ENCODE data around the gene UPB1. TPM values are rescaled to one million over a fixed set of nuclear protein-coding genes. Genes with fewer than 3 reads are reported as not detected.
A peak's percentile ranks its signal among the peaks of the same experiment; 100 is the strongest.

The UPB1 gene
- total and polyA plus RNA-seq, 4 donors: 0.87 to 4.5 (median 3.0) TPM

DNA sequence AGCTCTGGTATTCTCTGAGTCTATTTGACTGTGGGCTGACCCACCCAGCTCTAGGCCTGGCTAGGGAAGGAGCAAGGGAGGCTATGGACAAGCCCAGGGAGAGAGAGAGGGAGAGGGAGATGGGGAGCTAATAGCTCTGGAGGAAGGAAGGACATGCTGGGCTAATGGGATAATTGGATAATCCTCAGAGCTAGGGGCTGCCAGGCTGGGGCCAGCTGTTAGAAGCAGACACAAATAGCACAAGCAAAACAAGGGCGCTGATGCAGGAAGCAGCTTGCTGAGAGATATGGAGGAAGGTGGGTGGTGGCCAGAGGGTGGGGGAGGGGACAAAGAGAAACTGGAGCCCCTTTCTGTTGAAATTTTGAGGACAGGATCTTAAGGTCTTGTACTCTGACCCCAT, 44.5 kb upstream of the UPB1 start:
- 27 to 51% methylated on average over 1 of the region's 1 CpG for WGBS, 2 donors
- Histone ChIP-seq H3K4me3 (no peak overlapping the region), H3K9ac (ENCODE audit: insufficient read depth in 1 of 2, low read length in 2 of 2) (no peak overlapping the region), H3K27ac (ENCODE audit: low read depth in 1 of 2, low read length in 1 of 2) (peak overlapping the region in 1 of 2 donors; percentile 15), H3K36me3 (ENCODE audit: control insufficient read depth in 4 of 4, insufficient read depth in 4 of 4, low read length in 4 of 4) (no peaks in the 10 kb centered on the region), H3K27me3 (ENCODE audit: control insufficient read depth in 3 of 3, insufficient read depth in 3 of 3, low read length in 2 of 3) (no peaks in the 10 kb centered on the region), H3K9me3 (ENCODE audit: control insufficient read depth in 4 of 4, insufficient read depth in 3 of 4, low read length in 3 of 4) (peaks cover 0 to 5% (median 0%) of the 10 kb centered on the region in 4 donors), H3K4me1 (ENCODE audit: control insufficient read depth in 5 of 5, insufficient read depth in 5 of 5, low read length in 5 of 5) (peaks cover 3 to 24% (median 5%) of the 10 kb centered on the region in 5 donors)
- DNase-seq (peak; percentile 73 to 86 (median 81)), ATAC-seq (ENCODE audit: insufficient read depth, low FRiP score) (no peak)
- TF ChIP-seq, protein P1, sequence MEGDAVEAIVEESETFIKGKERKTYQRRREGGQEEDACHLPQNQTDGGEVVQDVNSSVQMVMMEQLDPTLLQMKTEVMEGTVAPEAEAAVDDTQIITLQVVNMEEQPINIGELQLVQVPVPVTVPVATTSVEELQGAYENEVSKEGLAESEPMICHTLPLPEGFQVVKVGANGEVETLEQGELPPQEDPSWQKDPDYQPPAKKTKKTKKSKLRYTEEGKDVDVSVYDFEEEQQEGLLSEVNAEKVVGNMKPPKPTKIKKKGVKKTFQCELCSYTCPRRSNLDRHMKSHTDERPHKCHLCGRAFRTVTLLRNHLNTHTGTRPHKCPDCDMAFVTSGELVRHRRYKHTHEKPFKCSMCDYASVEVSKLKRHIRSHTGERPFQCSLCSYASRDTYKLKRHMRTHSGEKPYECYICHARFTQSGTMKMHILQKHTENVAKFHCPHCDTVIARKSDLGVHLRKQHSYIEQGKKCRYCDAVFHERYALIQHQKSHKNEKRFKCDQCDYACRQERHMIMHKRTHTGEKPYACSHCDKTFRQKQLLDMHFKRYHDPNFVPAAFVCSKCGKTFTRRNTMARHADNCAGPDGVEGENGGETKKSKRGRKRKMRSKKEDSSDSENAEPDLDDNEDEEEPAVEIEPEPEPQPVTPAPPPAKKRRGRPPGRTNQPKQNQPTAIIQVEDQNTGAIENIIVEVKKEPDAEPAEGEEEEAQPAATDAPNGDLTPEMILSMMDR (IDR thresholded peaks at IDR 0.05; ENCODE audit: control extremely low read depth, extremely low read depth): no peak

DNA sequence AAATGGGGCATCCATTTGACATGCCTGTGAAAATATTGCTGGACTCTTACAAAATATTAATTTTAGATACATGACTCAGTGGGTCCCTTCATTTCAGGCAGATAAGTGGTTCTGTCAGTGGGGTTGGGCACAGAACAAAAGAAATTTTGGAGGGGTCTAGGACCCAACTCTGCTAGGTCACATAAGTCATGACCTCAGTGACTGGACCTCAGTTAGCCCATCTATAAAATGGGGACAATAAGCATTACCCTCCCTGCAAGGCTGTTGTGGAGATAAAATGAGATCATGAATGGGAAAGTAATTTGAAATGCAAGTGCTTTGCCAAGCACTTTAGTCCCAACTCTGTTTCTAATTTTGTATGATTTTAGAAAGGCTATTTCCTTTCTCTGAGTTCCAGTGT, 44.0 kb upstream of the UPB1 start:
- TF ChIP-seq, protein P1 (IDR thresholded peaks at IDR 0.05; ENCODE audit: control extremely low read depth, extremely low read depth): no peak
- H3K4me3 ChIP-seq: no peak overlapping the region
- peaks cover 0 to 5% (median 0%) of the 10 kb centered on the region in 4 donors for H3K9me3 ChIP-seq (ENCODE audit: control insufficient read depth in 4 of 4, insufficient read depth in 3 of 4, low read length in 3 of 4)
- H3K4me1 ChIP-seq (ENCODE audit: control insufficient read depth in 5 of 5, insufficient read depth in 5 of 5, low read length in 5 of 5): peaks cover 3 to 24% (median 9%) of the 10 kb centered on the region in 5 donors
- DNase-seq (no peak), ATAC-seq (ENCODE audit: insufficient read depth, low FRiP score) (no peak)
- H3K36me3 ChIP-seq (ENCODE audit: control insufficient read depth in 4 of 4, insufficient read depth in 4 of 4, low read length in 4 of 4): no peaks in the 10 kb centered on the region
- no peaks in the 10 kb centered on the region for H3K27me3 ChIP-seq (ENCODE audit: control insufficient read depth in 3 of 3, insufficient read depth in 3 of 3, low read length in 2 of 3)
- H3K9ac ChIP-seq (ENCODE audit: insufficient read depth in 1 of 2, low read length in 2 of 2): no peak overlapping the region
- no peak overlapping the region for H3K27ac ChIP-seq (ENCODE audit: low read depth in 1 of 2, low read length in 1 of 2)

DNA sequence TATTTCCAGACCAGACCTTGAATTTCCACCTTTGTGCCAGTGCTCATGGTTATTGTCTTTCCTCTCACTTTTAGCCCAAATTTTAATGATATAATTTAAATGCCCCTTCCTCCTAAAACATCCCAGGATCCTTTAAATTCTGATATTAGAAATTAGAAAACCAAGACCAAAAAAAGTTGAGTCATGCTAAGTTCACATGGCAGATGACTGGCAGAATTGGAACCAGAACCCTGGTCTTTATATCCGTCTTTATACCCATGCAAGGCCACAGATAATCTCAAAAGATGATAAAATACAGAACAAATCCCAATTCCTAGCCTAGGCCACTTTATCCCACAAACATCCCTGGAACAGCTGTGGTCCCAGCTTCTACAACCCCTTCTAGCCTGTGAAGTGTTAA, 41.3 kb upstream of the UPB1 start:
- Histone ChIP-seq H3K4me1 (ENCODE audit: control insufficient read depth in 5 of 5, insufficient read depth in 5 of 5, low read length in 5 of 5) (peaks cover 3 to 22% (median 11%) of the 10 kb centered on the region in 5 donors), H3K36me3 (ENCODE audit: control insufficient read depth in 4 of 4, insufficient read depth in 4 of 4, low read length in 4 of 4) (no peaks in the 10 kb centered on the region), H3K27me3 (ENCODE audit: control insufficient read depth in 3 of 3, insufficient read depth in 3 of 3, low read length in 2 of 3) (no peaks in the 10 kb centered on the region), H3K9me3 (ENCODE audit: control insufficient read depth in 4 of 4, insufficient read depth in 3 of 4, low read length in 3 of 4) (peaks cover 0 to 5% (median 0%) of the 10 kb centered on the region in 4 donors), H3K4me3 (no peak overlapping the region), H3K9ac (ENCODE audit: insufficient read depth in 1 of 2, low read length in 2 of 2) (no peak overlapping the region), H3K27ac (ENCODE audit: low read depth in 1 of 2, low read length in 1 of 2) (no peak overlapping the region)
- ATAC-seq (ENCODE audit: insufficient read depth, low FRiP score) (no peak), DNase-seq (no peak)
- TF ChIP-seq, protein P1 (IDR thresholded peaks at IDR 0.05; ENCODE audit: control extremely low read depth, extremely low read depth): no peak
- WGBS, 2 donors: 87 to 94% methylated on average over 1 of the region's 1 CpG

DNA sequence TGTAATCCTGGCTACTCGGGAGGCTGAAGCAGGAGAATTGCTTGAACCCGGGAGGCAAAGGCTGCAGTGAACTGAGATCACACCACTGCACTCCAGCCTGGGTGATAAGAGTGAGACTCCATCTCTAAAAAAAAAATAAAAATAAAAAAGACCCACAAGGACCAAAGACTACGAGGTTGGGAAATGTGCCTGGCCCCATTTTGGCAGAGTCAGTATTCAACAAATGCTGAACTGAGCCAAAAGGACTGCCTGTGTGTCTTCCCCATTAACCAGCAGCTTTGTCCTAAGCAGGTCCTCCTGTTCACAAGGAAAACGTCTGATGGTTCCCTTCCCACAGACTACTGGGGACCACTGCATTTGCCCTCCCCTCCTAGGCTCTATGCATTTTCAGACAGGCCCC, 40.1 kb upstream of the UPB1 start:
- TF ChIP-seq, protein P1 (IDR thresholded peaks at IDR 0.05; ENCODE audit: control extremely low read depth, extremely low read depth): no peak
- 73 to 86% methylated on average over 4 of the region's 4 CpGs for WGBS, 2 donors
- Histone ChIP-seq H3K4me3 (no peak overlapping the region), H3K4me1 (ENCODE audit: control insufficient read depth in 5 of 5, insufficient read depth in 5 of 5, low read length in 5 of 5) (peaks cover 3 to 20% (median 11%) of the 10 kb centered on the region in 5 donors), H3K36me3 (ENCODE audit: control insufficient read depth in 4 of 4, insufficient read depth in 4 of 4, low read length in 4 of 4) (no peaks in the 10 kb centered on the region), H3K9me3 (ENCODE audit: control insufficient read depth in 4 of 4, insufficient read depth in 3 of 4, low read length in 3 of 4) (peaks cover 0 to 5% (median 0%) of the 10 kb centered on the region in 4 donors), H3K27ac (ENCODE audit: low read depth in 1 of 2, low read length in 1 of 2) (no peak overlapping the region), H3K27me3 (ENCODE audit: control insufficient read depth in 3 of 3, insufficient read depth in 3 of 3, low read length in 2 of 3) (no peaks in the 10 kb centered on the region), H3K9ac (ENCODE audit: insufficient read depth in 1 of 2, low read length in 2 of 2) (no peak overlapping the region)
- ATAC-seq (ENCODE audit: insufficient read depth, low FRiP score) (no peak), DNase-seq (no peak)

All from lung (tissue), 12 donors.